ENCODE measurements around the gene REG1B.

The REG1B gene, protein sequence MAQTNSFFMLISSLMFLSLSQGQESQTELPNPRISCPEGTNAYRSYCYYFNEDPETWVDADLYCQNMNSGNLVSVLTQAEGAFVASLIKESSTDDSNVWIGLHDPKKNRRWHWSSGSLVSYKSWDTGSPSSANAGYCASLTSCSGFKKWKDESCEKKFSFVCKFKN

DNA sequence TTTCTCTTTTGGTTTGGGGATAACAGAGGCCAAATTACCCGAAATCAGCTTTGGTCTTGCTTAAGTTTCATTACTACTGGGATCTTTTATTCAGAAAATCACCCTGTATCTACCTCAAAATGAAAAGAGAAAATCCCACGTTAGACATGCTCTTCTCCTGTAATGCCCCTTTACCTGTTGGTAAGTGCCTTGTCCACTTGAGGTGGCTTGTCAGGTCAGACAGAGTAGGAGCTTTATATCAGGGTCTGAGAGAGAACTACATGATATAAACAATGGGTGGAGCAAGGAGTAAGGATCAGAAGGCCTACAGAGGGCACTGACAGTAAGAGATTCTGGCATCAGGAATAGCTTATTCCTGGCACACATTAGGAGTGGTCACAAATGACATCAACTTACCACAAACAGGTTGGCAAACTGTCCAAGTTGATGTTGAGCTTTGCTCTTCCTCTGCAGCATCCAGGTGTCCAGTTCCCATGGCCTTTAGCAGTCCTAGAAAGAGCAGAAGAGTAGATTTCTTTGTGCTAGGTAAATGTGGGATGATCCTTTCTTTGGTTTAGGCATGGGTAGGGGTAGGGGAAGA is at the start of gene REG1B:
Gene REG1B, minus strand, starts transcription at position 209 of the 580 bp plus-strand sequence. CDS start 381 bp downstream, outside the sequence.
- DNase-seq = no peak

DNA sequence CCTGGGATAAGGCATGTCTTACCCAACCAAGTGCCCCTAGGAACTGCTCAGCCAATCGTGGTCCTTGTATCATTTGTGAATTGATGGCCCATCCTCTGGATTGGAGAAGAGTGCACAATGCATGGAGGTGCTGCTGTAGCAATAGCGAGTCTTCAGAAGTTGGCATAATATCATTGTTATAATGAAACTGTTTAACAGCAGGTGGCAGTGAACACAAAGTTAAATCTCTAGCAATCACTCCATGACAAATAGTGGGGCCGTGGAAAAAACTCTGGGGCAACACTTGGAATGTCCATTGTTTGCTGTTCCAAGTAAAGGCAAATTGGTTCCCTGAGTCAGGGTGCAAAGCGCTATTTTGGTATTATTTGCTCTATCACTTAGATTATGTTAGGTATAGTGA is 43.9 kb upstream of the REG1B start:
- no peak for DNase-seq

DNA sequence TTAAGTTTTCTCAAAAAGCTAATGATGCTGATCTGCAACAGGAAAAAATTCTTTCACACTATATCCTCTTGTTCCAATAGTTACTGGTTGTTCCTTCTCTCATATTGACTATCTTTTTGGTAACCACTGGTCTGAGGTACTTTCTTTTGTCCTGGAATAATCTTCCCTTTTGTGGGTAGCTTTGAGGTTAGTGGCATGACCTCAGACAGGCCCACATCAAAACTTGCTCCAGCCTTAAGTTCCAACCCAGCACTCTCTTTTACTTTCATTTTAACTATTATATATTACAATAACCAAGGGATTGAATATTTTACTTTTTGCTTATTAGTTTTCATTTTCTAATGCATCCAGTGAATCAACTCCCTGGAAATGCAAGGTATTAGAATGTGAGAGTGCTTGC is 42.0 kb upstream of the REG1B start:
- no peak for DNase-seq

DNA sequence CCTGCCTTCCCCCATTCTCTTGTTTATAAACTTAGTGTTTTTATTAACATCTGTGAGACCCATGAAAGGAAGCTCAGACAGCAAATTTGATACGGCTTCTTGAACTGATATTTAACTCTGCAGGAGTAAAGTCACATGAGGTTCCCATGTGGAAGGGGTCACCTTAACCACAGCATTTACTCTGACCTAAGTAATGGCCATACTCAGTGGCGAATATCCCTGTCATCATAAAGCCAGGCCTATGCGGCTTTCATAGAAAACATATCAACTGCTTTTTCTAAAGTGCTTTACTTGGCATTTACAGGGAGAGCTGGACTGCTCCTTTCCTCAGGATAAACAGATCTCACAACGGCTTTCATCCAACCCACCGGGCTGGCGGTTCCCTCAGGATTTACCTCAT is 41.5 kb upstream of the REG1B start:
- DNase-seq = no peak

DNA sequence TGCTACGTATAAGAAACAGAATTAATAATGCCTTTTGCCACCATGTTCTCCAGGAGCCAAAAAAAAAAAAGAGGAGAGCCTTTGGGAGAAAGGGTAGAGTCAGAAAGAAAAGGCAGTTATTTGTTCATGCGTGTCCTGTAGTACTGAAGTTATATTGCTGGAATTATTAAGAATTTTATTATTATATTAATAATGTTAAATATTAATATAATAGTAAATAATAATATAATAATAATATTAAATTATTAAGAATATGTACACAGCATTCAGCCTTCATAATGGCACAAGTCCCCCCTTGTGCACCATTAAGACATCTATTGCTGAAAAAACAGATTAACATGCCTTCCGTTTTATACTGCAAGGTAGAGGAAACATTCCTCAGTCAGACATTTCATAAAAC is 40.6 kb upstream of the REG1B start:
- DNase-seq = no peak

DNA sequence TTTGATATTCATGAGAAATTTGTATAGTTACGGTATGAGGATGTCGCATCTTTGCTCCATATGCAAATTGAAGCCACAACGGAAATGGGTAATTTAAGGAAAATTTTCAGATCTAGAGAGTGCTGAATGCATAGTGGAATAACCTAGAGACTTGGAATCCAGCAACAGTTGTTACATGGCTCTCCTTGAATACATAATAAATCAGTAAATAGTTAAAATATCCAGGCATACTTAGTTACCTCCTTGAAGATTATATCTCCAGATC is 37.9 kb upstream of the REG1B start:
- DNase-seq = no peak

DNA sequence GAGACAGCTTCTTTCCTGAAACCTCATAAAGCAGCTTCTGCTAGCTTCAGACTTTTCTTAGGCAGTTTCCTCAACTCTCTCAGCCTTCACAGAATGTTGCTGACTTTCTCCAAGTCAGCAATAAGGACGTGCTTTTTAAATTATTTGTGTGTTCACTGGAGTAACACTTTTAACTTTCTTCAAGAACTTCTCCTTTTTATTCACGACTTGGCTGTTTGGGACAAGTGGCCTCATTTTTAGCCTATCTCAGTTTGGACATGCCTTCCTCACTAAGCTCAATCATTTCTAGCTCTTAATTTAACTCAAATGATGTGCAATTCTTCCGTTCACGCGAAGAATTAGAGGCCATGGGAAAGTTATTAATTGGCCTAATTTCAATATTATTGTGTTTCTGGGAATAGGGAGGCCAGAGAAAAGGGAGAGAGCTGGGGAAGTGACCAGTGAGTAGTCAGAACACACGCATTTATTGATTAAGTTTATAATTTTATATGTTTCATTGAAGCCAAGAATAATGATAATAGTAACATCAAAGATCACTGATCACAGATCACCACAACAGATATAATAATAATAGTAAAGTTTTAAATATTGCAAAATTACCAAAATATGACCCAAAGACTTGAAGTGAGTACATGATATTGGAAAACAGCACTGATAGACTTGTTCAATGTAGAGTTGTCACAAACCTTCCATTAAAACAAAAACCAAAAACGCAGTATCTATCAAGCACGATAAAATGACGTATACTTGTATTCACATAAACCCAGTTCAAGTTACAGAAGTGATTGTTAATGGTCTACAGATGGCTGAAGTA is 37.3 kb upstream of the REG1B start:
- DNase-seq = no peak

DNA sequence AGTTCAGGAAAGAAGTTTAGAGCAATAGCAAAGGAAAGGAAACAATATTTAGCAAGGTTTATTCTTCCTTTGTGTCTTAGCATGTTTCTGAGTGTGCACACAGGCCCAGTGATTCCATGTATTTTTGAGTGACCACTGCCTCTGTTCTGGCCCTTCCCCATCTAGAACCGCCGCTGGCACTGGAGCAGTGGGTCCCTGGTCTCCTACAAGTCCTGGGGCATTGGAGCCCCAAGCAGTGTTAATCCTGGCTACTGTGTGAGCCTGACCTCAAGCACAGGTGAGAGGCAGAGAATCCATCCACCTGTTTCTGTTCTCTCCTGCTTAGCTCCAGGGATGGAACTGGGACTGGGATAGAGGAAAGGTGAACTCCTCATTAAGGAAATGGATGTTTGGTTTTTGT is 34.9 kb upstream of the REG1B start:
- no peak for DNase-seq

DNA sequence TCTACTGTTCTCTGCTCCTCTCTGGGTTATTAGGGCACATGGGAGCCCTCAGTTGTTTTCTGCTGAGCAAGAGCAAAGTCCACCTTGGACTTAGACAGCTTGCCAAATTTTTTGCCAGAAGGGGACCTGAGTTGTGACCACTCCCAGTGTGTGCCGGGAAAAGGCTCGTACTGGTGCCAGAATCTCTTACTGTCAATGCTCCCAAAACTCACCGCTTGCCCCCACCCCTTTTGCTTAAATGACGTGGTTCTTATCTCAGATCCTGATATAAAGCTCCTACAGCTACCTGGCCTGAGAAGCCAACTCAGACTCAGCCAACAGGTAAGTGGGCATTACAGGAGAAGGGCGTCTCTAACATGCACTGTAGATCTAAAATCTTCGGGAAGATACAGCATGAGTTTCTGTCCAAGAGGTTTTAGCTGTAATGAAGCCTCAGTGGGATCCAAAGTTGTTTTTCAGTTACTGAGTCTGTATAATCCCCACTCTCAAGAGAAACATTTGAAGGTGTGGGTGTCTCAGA is 32.5 kb upstream of the REG1B start, which contains the start of gene REG1A:
Gene REG1A, plus strand, starts transcription at position 295 of the 520 bp plus-strand sequence. CDS start 374 bp downstream, outside the sequence.
- no peak for DNase-seq

DNA sequence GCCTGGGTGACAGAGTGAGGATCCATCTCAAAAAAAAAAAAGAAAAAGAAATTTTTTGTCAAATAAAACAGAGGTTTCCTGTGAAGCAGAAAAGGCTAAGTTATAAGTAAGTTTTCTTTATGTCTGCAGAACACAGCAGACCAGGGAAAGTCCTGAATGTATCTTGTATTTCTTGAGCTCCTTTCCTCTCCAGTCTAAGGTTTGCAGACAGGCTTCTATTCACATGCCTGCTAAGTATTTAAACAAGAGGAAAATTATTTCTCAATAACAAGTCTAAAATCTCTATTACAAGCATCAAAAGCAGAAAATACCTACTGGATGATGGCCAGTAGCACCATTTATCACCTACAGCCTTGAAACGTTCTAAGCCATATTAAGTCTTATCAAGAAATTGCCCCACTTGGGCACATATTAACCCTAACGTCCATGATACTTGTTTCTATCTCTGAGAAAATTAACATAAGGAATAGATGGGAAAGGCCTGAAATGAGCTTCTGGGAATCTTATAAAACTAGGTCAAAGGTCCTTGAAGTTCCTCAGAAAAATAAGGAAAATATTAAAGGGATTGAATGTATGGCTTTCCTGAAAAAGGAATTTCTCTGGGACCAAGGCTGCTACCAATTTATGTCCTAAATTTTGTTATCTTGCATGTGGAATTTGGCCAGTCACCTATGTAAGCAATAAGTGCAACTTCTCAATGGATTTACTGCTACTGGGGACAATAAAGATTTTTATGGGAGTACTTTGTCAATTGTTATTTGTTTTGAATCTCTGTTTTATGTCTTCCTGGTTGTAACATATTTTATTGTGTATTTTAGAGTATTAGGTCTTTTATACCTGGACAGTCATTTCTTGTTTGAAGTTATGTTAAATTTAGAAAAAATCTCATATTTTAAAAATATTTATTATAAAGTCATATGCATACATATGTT is 29.5 kb upstream of the REG1B start:
- DNase-seq = no peak

DNA sequence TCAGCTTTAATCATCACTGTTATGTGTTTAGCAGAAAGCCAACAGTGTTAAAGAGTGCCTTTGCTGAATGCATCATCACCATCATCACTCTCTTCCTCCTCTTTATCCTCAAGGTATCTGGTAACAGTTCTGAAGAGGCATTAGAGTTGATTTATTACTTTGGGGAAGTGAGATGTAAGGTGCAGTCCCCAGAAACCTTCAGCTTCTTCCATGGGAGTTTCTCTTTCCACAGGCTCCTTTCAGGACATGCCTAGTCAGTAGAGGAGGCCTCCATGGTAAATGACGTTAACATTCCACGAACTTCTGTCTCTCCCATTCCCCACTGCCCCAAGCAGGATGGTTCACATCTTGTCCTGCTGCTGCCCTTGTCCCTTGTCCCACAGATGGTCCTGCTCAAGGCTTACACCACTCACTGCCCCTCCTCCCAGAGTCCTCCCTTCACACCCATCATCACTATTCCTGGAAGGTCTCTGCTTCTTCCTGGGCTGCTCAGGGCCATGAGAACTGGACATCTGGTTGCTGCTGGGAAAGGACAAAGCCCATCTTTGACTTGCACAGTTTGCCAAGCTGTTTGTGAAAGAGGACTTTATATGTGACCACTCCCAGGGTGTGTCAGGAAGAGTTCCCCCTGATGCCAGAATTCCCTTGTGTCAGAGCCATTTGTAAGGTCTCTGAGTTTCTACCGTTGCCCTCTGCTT is 27.2 kb upstream of the REG1B start:
- DNase-seq = no peak

DNA sequence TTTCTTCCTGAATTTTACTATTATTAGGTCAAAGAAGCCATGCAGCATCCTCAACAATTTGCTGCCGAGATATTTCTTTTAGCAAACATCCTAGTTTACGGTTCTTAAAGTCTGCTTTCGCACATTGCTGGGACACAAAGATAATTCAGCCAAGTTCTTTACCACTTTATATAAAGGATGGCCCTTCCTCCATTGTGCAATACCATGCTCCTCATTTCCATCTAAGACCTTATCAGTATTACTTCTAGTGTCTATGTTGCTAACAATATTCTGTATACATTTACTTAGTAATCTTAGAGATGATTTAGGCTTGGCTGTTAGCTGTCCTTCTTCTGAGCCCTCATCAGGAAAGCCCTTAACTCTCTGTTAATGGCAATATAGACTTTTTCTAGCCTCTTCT is 24.5 kb upstream of the REG1B start:
- no peak for DNase-seq

DNA sequence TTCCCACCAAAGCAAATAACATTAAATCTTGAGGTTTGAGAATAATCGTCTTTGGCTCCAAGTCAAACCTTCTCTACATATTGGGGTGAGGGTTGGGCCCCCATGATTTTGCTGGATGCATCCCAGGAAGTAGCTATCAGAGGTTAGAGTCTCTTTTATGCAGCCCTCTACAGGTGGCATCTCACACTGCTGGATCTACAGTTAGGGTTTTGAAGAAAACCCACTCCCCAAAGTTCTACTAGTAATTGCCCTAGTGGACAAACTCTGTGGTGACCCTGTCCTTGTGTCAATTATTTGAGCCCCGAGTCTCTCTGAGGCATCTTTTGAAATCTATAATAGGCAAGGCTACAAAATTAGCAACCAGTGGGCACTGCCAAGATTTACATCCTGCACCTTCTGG is 17.5 kb upstream of the REG1B start:
- no peak for DNase-seq

DNA sequence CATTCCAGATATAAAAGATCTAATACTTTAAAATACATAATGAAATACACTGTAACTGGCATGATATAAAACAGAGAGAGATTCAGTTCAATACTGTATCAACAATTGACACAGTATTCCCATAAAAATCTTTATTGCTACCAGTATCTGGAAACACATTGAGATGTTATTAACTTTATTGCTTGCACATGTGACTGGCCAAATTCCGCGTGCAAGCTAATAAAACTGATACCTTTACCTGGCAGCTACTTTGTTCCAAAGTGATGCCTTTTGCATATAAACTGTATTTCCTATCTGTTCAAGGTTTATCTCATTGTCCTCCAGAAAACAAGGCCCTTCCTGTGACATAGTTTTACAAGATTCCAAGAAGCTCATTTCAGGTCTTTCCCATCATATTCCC is 15.4 kb upstream of the REG1B start:
- DNase-seq = no peak

DNA sequence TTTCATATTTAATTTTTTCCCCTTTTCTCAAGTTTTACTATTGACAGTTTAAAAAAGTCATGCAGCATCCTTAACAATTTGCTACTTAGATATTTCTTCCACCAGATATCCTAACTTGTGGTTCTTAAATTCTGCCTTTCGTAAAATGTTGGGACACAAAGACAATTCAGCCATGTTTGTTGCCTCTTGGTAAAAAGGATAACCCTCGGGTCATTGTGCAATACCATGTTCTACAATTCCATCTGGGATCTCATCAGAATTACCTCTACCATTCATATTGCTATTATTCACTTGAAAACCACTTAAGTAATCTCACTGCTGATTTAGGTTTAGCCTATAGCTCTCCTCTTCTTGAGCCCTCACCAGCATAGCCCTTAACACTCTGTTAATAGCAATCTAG is 13.2 kb upstream of the REG1B start:
- no peak for DNase-seq

DNA sequence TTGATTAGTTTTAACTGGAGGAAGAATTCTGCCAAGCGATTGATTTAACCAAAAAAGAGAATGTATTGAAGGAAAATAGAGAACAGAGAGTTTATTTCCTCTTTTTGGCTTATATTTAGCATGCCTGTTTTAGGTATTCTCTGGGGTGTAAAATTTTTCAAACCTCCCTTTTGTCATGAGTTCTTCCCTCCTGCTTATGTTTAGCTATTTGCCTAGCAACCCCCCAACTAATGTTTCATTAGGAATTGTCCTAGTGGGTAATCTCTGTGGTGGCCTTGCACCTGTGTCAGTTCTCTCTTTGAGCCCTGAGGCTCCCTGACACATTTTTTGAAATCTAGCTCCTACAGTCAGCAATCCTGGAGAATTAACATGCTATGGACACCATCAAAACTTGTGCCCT is 12.5 kb upstream of the REG1B start:
- no peak for DNase-seq

DNA sequence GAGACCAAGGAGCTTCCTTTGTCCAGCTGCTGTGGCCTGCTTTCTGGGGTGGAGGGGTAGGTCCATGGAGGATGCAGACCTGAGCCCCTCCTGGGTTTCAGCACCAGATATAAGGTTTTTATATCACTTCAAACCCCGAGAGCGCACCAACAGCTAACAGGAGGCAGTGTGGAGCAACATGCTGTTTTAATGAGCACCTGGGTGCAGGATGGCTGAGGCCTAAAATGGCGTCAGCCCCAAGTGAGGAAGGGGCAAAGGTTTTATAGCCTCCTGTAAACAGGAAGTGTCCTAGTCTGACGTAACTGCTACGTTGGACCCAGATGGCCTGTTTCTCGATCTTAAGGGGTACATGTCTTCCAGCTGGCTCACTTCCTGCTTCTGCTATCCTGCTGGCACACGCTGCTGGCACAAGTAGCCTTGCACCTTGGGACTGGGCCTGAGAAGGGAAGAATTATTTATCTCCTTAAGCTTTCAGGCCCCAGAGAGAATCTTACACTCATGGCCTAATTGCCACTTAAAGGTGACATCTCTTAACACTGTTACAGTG is 11.4 kb upstream of the REG1B start:
- peak; percentile 32 for DNase-seq

DNA sequence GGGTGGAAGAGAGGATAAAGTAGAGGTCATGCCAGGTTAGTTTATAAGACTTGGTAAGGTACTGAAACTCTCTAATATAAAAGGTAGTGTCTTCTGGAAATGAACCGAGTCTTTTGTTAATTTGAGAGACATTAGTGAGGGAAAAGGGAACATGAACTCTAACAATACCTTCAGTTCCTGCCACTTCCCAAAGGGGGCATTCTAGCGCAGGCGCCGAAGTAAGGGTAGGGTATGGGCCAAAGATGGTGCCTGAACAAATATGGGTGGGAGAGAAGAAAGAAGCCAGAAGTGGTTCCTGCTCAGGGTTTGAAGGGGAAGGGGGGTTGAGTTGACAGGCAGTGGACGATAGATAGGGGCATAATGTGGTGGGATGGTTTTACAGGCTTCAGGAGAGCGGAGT is 10.1 kb upstream of the REG1B start:
- DNase-seq = no peak

DNA sequence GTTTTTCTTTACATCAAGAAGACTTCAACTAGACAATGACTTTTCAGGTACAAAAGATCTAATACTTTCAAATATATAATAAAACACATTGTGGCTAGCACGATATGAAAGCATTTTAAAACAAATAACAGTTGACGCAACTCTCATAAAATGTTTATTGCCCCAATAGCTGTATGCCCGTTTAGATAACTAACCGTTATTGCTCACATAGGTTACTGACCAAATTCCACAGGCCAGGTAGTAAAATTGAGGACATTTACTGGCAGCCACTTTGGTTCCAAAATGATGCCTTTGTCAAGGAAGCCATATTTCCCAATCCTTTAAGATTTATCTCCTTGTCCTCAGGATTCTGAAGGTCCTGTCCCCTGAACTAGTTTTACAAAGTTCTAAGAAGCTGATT is 2.9 kb upstream of the REG1B start:
- DNase-seq = no peak

DNA sequence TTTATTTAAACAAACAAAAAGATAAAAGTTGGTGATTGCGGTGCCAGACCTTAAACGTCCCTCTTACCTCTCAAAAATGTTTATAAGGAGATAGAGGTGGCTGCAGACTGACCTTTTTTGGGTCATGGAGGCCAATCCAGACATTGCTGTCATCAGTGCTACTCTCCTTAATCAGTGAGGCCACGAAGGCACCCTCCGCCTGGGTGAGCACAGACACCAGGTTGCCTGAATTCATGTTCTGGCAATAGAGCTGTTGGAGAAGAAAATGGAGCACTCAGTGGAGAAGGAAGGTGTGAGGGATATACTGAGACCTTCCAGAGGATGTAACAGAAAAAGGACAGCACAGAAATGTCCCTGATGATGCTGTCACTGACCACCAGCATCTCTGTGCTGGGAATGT is 1.5 kb downstream of the REG1B start:
- no peak for DNase-seq

DNA sequence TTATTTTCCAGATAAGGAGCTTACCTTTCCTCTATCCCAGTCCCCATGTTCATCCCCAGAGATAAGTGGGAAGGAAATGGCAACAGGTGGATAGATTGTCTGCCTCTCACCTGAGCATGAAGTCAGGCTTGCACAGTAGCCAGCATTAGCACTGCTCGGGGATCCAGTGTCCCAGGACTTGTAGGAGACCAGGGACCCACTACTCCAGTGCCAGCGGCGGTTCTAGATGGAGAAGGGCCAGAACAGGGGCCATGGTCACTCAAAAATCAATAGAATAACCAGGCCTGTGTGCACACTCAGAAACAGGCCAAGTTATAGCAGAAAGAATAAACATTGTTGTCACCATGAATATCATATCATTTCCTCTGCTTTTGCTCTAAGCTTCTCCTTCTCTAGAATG is 2.4 kb downstream of the REG1B start:
- no peak for DNase-seq

DNA sequence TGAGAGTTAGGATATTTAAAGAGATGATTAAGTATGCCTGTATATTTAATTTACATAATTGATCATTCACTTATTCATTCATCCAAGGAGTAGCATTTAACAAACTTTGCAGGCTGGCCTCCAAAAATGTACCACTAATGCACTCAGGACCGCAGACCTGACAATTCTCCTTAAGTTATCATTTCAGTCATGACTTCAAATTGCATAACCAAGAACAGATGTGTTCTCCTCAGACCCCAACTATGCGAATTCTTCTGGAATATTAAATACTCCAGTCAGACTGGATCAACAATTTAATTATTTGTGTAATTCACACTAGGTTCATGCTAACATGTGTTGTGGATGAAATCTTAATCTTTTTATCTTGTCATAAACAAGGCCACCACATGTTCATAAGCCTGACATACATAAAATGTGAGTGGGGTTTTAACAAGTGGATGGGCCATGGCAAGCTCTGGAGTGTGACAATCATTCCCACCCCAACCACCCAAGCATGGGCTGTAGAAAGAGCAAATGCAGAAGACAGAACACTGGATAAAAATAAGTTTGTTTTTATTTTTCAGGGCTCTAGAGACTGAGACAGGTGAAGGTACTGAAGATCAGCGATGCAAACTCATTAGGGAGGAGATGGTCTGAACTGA is 3.2 kb downstream of the REG1B start:
- no peak for DNase-seq

All from CD4-positive, alpha-beta T cell treated with Interleukin-15 for 1 hour (primary cell).